Mesothelial cell of epicardium (in vitro differentiated cells): ENCODE measurements around the gene PLA2G7. TPM values are rescaled to one million over a fixed set of nuclear protein-coding genes. Genes with fewer than 3 reads are reported as not detected.

Experiments
- DNase-seq, 2 experiments: peaks; one replicate each; pipeline ENCODE4 v3.0.0; 2021; ENCODE audit warnings: low spot score in 2 of 2; ENCODE audit not compliant: unreplicated experiment in 2 of 2
- H3K27ac Mint-ChIP-seq: 2 replicates; pipeline ENCODE4 v1.8.0; 2021; ENCODE audit warnings: mixed read lengths
- H3K27me3 Mint-ChIP-seq: 2 replicates; pipeline ENCODE4 v1.8.0; 2021; ENCODE audit warnings: low read depth, mixed read lengths
- H3K36me3 Mint-ChIP-seq: 2 replicates; pipeline ENCODE4 v1.8.0; 2021; ENCODE audit warnings: mixed read lengths
- H3K4me1 Mint-ChIP-seq: 2 replicates; pipeline ENCODE4 v1.8.0; 2021; ENCODE audit warnings: mixed read lengths
- H3K4me3 Mint-ChIP-seq: 2 replicates; pipeline ENCODE4 v1.8.0; 2021; ENCODE audit warnings: mild to moderate bottlenecking, moderate library complexity, mixed read lengths
- H3K9me3 Mint-ChIP-seq: 2 replicates; pipeline ENCODE4 v1.8.0; 2021; ENCODE audit warnings: mixed read lengths
- total RNA-seq: library from RNA; stranded (reverse); gene quantifications from 3 replicates; pipeline ENCODE4 v1.2.1, GENCODE V29; 2021
- TF ChIP-seq, protein P1 (sequence below): fragments of 200-600 bp; sonication (generic); IDR thresholded peaks from one replicate; pipeline ENCODE4 v1.5.0; 2021; ENCODE audit warnings: antibody characterized with exemption; ENCODE audit not compliant: unreplicated experiment

PLA2G7 gene
- total RNA-seq, 1 donor from 2014 or later: 0.54 TPM

DNA sequence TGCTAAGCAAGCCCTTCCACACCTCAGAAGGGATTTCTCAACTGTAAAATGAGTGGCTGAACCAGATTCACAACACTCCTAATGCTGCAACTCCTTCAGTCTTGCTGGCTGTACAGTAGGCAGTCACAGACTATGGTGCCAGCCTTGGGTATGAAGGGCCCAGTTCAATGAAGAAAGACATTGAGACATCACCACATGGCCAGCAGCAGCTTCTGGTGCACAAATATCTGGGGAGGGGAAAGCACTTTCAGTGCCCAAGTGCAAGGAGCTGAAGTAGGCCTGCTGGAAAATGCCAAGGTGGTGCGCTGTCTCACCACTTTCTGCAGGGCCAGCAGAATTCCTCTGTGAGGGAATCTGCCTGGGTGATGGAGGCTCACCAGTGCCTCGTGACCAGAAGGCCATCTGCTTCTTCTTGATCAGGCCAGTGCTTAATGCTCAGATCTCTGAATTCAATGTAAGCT is 1.8 kb downstream of the PLA2G7 start:
- TF ChIP-seq, protein P1, sequence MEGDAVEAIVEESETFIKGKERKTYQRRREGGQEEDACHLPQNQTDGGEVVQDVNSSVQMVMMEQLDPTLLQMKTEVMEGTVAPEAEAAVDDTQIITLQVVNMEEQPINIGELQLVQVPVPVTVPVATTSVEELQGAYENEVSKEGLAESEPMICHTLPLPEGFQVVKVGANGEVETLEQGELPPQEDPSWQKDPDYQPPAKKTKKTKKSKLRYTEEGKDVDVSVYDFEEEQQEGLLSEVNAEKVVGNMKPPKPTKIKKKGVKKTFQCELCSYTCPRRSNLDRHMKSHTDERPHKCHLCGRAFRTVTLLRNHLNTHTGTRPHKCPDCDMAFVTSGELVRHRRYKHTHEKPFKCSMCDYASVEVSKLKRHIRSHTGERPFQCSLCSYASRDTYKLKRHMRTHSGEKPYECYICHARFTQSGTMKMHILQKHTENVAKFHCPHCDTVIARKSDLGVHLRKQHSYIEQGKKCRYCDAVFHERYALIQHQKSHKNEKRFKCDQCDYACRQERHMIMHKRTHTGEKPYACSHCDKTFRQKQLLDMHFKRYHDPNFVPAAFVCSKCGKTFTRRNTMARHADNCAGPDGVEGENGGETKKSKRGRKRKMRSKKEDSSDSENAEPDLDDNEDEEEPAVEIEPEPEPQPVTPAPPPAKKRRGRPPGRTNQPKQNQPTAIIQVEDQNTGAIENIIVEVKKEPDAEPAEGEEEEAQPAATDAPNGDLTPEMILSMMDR: no peak
- Mint-ChIP-seq H3K4me3 (peak overlapping the region; percentile 43), H3K4me1 (peaks cover 10% of the 10 kb centered on the region), H3K9me3 (no peaks in the 10 kb centered on the region), H3K27me3 (peaks cover 74% of the 10 kb centered on the region), H3K36me3 (no peaks in the 10 kb centered on the region), H3K27ac (no peak overlapping the region)
- no peak for DNase-seq

DNA sequence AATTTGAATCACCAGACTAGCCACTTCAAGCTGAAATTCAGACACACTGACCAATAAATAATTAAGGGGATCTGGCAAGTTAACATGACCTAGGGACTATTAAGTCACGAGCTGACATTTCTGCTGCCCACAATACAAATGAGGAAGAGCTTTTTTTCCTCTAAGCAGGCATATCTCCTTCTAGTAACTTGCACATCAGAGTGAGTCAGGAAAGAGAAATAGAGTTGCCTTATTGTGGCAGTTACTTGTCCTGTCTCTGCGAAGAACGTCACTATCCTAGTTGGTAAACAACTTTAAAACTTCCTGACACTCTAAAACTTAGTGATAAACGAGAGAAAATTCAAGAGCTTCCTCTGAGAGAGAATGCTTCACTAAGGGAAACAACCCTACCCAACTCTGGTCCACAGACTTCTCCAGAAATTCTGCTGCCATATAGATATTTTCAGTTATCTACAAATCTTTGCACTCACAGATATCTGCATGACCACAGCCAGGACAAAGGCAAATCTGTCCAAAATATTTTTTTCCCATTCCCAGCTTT is 4.2 kb downstream of the PLA2G7 start:
- Mint-ChIP-seq H3K9me3 (no peaks in the 10 kb centered on the region), H3K27me3 (peaks cover 69% of the 10 kb centered on the region), H3K4me3 (no peak overlapping the region), H3K4me1 (peaks cover 10% of the 10 kb centered on the region), H3K27ac (no peak overlapping the region), H3K36me3 (no peaks in the 10 kb centered on the region)
- TF ChIP-seq, protein P1: no peak
- DNase-seq: no peak

DNA sequence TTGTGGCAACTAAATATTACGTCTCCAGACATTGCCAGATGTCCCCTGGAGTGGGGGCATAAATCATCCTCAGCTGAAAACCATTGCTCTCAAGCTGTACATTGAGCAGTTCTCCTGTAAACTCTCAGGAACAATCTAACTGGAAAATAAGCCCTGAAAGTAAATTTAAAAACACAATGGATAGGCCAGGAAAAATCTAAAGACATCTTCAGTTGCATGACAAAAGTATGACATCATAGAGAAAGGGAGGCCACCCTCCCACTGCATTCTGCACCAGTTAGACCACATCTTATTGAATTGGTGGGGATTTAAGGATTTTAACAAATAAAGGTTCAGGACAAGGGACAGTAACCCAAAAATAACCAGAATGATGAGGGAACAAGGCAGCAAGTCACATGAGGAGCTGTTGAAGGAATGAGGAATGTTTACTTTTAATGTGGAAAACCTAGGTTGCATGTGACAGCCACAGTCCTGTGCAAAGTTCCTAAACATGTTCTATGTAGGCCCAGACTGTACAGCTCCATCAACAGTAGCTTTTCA is 5.3 kb downstream of the PLA2G7 start:
- no peaks in the 10 kb centered on the region for H3K9me3 Mint-ChIP-seq
- TF ChIP-seq, protein P1: no peak
- H3K27ac Mint-ChIP-seq: no peak overlapping the region
- peaks cover 6% of the 10 kb centered on the region for H3K4me1 Mint-ChIP-seq
- H3K4me3 Mint-ChIP-seq: no peak overlapping the region
- H3K27me3 Mint-ChIP-seq: peaks cover 69% of the 10 kb centered on the region
- H3K36me3 Mint-ChIP-seq: no peaks in the 10 kb centered on the region
- DNase-seq: no peak

DNA sequence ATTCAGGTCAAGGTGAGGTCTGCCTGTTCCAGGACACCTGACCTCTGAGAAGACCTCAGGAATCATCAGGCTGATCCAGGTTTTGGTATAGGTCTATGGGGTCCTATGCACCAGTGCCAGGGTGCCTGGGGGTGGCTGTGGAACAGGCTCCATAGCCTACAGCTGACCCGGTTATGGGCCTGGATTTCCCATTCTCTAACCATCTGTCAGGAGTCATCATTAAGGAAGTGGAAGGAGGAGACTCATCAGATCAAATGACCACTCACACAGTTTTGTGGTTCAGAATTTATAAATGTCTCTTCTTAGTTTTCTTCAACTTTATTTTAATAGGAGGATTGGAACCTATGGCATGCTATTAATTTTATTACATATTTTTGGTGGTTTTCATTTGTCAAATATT is 14.8 kb downstream of the PLA2G7 start:
- Mint-ChIP-seq H3K4me1 (no peaks in the 10 kb centered on the region), H3K27me3 (peaks cover 62% of the 10 kb centered on the region), H3K4me3 (no peak overlapping the region), H3K36me3 (no peaks in the 10 kb centered on the region), H3K27ac (no peak overlapping the region), H3K9me3 (no peaks in the 10 kb centered on the region)
- TF ChIP-seq, protein P1: no peak
- no peak for DNase-seq

DNA sequence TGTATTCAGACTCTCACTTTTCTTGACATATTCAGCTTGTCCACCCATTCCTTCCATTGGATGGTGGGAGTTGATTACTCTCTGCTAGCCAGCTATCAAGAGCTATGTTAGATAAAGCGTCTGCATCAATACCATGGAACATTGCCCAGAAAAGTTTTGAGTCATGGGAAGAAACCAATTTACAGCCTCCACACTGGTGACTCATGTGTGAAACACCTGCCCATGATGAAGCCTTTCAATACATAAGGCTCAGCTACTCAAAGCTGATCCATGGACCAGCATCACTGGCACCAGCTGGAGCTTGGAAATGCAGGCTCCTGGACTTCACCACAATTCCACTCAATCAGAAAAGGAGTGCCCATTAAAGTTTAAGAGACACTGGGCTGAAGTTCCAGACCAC is 16.1 kb downstream of the PLA2G7 start:
- no peak for DNase-seq
- H3K27ac Mint-ChIP-seq: no peak overlapping the region
- no peaks in the 10 kb centered on the region for H3K9me3 Mint-ChIP-seq
- H3K27me3 Mint-ChIP-seq: peaks cover 51% of the 10 kb centered on the region
- no peak overlapping the region for H3K4me3 Mint-ChIP-seq
- no peaks in the 10 kb centered on the region for H3K36me3 Mint-ChIP-seq
- no peaks in the 10 kb centered on the region for H3K4me1 Mint-ChIP-seq
- TF ChIP-seq, protein P1: no peak

DNA sequence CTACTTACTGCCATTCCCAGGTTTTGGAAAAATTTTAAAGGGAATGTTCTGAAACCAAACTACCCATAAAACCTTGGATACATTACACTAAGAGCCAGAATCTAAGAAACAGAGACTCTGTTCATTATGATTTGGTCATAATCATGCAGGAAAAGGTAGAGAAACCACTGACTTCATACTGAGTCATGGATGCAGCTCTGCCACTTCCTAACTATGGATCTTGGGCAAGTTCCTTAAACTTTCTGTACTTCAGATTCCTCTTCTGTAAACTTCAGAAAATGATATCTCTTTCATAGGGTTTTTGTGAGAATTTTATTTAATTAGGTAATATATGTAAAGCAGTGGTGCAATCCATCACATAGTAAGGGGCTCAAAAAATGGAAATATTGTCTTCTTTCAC is 20.0 kb downstream of the PLA2G7 start:
- Mint-ChIP-seq H3K36me3 (no peaks in the 10 kb centered on the region), H3K27me3 (peaks cover 44% of the 10 kb centered on the region), H3K4me3 (no peak overlapping the region), H3K9me3 (no peaks in the 10 kb centered on the region), H3K4me1 (no peaks in the 10 kb centered on the region), H3K27ac (no peak overlapping the region)
- TF ChIP-seq, protein P1: no peak
- no peak for DNase-seq
